Measurements from ENCODE around the gene TRIM44.
"Not testable (repeated sequence)": the region's sequence is repeated elsewhere in the genome, so short reads cannot be mapped to it uniquely, and the experiment has no call there.

The TRIM44 gene

GRCh38 chr11:35675901-35676610, 13.5 kb downstream of the TRIM44 start:
- no peak for DNase-seq

GRCh38 chr11:35676611-35676965, 14.0 kb downstream of the TRIM44 start:
- no peak for DNase-seq

GRCh38 chr11:35677904-35678303, 15.3 kb downstream of the TRIM44 start:
- DNase-seq = no peak

GRCh38 chr11:35678471-35678870, 15.9 kb downstream of the TRIM44 start:
- no peak for DNase-seq

GRCh38 chr11:35678975-35679374, 16.4 kb downstream of the TRIM44 start:
- no peak for DNase-seq

GRCh38 chr11:35680506-35680905, 17.9 kb downstream of the TRIM44 start:
- DNase-seq = no peak

- DNase-seq = no peak
These were observed 18.7 kb downstream of the TRIM44 start for GRCh38 chr11:35681163-35681767.

GRCh38 chr11:35682230-35683173, 19.9 kb downstream of the TRIM44 start:
- DNase-seq = peak; percentile 91

GRCh38 chr11:35683728-35684339, 21.3 kb downstream of the TRIM44 start:
- no peak for DNase-seq

- DNase-seq = no peak
These were observed 25.4 kb downstream of the TRIM44 start for GRCh38 chr11:35688023-35688422.

- no peak for DNase-seq
These were observed 26.8 kb downstream of the TRIM44 start for GRCh38 chr11:35689081-35689996.

- no peak for DNase-seq
These were observed 39.6 kb downstream of the TRIM44 start for GRCh38 chr11:35702126-35702525.

- no peak for DNase-seq
These were observed 46.8 kb downstream of the TRIM44 start for GRCh38 chr11:35709376-35709775.

- no peak for DNase-seq
These were observed 48.8 kb downstream of the TRIM44 start for GRCh38 chr11:35711173-35711910.

GRCh38 chr11:35711924-35712323, 49.3 kb downstream of the TRIM44 start:
- DNase-seq = no peak

GRCh38 chr11:35712533-35712932, 50.0 kb downstream of the TRIM44 start:
- no peak for DNase-seq

- DNase-seq = no peak
These were observed 52.5 kb downstream of the TRIM44 start for GRCh38 chr11:35714882-35715627.

GRCh38 chr11:35715677-35716076, 53.1 kb downstream of the TRIM44 start:
- not testable (repeated sequence) for DNase-seq

- no peak for DNase-seq
These were observed 54.5 kb downstream of the TRIM44 start for GRCh38 chr11:35717043-35717442.

GRCh38 chr11:35717520-35717919, 54.9 kb downstream of the TRIM44 start:
- no peak for DNase-seq
